ENCODE data around the gene NR3C2. TPM values are rescaled to one million over a fixed set of nuclear protein-coding genes. Genes with fewer than 3 reads are reported as not detected.

NR3C2 gene
- total RNA-seq, 1 experiment from 2014 or later: 2.7 TPM

DNA sequence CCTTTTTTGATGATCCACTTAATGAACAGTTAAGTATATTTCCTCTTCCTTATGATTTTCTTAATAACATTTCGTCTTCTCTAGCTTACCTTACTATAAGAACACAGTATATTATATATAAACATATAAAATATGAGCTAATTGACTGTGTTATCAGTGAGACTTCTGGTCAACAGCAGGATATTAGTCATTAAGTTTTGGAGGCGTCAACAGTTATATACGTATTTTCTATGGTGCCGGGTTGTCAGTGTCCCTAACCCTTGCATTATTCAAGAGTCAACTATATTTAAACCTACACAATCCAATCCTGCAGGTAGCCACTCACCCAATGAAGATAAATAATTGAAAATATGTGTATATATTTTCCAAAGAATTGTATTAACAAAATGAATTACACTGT lies 88.0 kb downstream of the NR3C2 start:
- no peaks in the 10 kb centered on the region for H3K79me2 ChIP-seq (ENCODE audit: insufficient read depth, low read length)
- no peaks in the 10 kb centered on the region for H3K27me3 ChIP-seq (ENCODE audit: insufficient read depth, low read length)
- H3K4me3 ChIP-seq (replicated peaks in 1 of 2; ENCODE audit: low read depth in 1 of 2, low read length in 2 of 2): no peak overlapping the region
- no peaks in the 10 kb centered on the region for H3K4me1 ChIP-seq (ENCODE audit: control insufficient read depth in 1 of 2, insufficient read depth in 2 of 2, low read length in 2 of 2)
- no peak for ATAC-seq
- no peak overlapping the region for H3K27ac ChIP-seq (ENCODE audit: low read depth, low read length)
- POLR2A ChIA-PET: no interaction called here
- DNase-seq (ENCODE audit: low read depth, low spot score): no peak
- H3K9me3 ChIP-seq (ENCODE audit: control insufficient read depth in 1 of 2, insufficient read depth in 1 of 2, low read depth in 1 of 2, low read length in 2 of 2): no peaks in the 10 kb centered on the region
- intact Hi-C loops (cut with micrococcal nuclease): no loop called here
- CTCF ChIA-PET: no interaction called here
- RAD21 ChIA-PET (ENCODE audit: low non-redundant PET in 1 of 2, low total read pairs in 2 of 2, uncharacterized antibody in 2 of 2, unreplicated experiment in 2 of 2): no interaction called here
- BruUV-seq (replicated peaks): no TSS peak
- H2AFZ ChIP-seq (ENCODE audit: low read depth, low read length, poor library complexity, severe bottlenecking): no peak overlapping the region
- no peaks in the 10 kb centered on the region for H3K9me2 ChIP-seq (ENCODE audit: insufficient read depth)
- H3K9ac ChIP-seq (ENCODE audit: low read length): no peak overlapping the region
- no peaks in the 10 kb centered on the region for H4K20me1 ChIP-seq (ENCODE audit: insufficient read depth)
- no peaks in the 10 kb centered on the region for H3K36me3 ChIP-seq (ENCODE audit: control insufficient read depth in 1 of 2, insufficient read depth in 2 of 2, low read length in 2 of 2)
- TF ChIP-seq EGR1 (IDR thresholded peaks at IDR 0.05; ENCODE audit: low read depth) (no peak), ZBTB33 (IDR thresholded peaks at IDR 0.05; ENCODE audit: extremely low read depth, insufficient replicate concordance, low read length) (no peak), CBX3 (IDR thresholded peaks at IDR 0.05; ENCODE audit: low read depth) (no peak), YY1 (IDR thresholded peaks at IDR 0.05; ENCODE audit: extremely low read depth, insufficient replicate concordance, low read depth, low read length) (no peak), ATF3 (IDR thresholded peaks at IDR 0.05) (no peak), SRF (IDR thresholded peaks at IDR 0.05; ENCODE audit: low read depth) (no peak), TCF7L2 (IDR thresholded peaks at IDR 0.05; ENCODE audit: borderline replicate concordance, extremely low read depth, insufficient read depth, insufficient read length) (no peak), SP1 (IDR thresholded peaks at IDR 0.05; ENCODE audit: low read depth) (no peak), POLR2AphosphoS5 (IDR thresholded peaks at IDR 0.05; ENCODE audit: low read depth, low read length) (no peak), RAD21 (IDR thresholded peaks at IDR 0.05; ENCODE audit: low read depth) (no peak), CEBPB (IDR thresholded peaks at IDR 0.05; ENCODE audit: low read depth) (no peak), ELF1 (IDR thresholded peaks at IDR 0.05; ENCODE audit: borderline replicate concordance, low read depth) (no peak)
- no peak overlapping the region for H3K4me2 ChIP-seq (ENCODE audit: low read length)
